ENCODE data around the gene PPP1R26. TPM values are rescaled to one million over a fixed set of nuclear protein-coding genes. Genes with fewer than 3 reads are reported as not detected.
"Not testable (repeated sequence)": the region's sequence is repeated elsewhere in the genome, so short reads cannot be mapped to it uniquely, and the experiment has no call there.

PPP1R26 gene, protein sequence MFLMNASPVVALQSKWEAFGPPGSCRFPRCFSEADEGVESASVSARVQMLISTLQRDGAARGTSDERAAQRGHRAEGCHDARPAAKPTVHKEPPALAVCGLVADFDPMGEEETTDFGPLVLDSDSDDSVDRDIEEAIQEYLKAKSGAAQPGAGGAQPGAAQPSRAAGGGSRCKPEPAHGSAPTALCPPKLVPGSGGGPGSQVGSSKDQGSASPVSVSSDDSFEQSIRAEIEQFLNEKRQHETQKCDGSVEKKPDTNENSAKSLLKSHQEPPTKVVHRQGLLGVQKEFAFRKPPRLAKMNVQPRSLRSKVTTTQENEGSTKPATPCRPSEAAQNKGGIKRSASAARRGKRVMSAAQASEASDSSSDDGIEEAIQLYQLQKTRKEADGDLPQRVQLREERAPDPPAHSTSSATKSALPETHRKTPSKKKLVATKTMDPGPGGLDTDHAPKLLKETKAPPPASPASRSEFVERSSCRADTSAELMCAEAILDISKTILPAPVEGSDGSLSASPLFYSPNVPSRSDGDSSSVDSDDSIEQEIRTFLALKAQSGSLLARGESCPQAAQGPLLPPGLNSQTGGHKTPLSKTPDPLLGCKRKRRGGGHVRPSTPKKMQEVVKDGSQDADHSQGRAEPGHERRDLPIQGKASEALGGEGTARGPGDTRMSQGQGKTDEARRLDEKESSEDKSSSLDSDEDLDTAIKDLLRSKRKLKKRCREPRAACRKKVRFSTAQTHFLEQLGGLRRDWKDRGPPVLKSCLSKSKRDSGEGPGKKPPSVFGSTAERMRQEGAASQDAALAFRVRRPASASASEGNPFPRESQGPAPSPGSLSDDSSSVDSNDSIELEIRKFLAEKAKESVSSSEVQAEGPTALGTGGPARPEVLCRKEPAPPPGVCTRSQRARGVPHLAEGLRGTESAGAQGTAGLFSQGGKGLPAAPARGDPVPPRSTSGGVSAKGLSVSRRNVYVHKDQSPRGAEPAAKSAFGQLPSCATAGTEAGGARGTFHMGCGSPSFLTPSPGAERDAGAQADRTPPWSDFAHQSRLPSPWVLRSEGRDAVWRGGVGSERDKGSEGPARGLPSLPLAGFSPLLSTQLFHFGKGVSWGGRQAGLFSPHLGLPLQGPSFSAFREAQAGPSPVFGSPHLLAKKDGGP (N-terminal part only)
- 22.8 TPM for total RNA-seq
- long read RNA-seq, full-length matches to known transcripts: 60 of 67 reads
- long read RNA-seq, partial matches to known transcripts: 3 of 67 reads
- long read RNA-seq, other reads (novel, unspliced or antisense): 4 of 67 reads

DNA sequence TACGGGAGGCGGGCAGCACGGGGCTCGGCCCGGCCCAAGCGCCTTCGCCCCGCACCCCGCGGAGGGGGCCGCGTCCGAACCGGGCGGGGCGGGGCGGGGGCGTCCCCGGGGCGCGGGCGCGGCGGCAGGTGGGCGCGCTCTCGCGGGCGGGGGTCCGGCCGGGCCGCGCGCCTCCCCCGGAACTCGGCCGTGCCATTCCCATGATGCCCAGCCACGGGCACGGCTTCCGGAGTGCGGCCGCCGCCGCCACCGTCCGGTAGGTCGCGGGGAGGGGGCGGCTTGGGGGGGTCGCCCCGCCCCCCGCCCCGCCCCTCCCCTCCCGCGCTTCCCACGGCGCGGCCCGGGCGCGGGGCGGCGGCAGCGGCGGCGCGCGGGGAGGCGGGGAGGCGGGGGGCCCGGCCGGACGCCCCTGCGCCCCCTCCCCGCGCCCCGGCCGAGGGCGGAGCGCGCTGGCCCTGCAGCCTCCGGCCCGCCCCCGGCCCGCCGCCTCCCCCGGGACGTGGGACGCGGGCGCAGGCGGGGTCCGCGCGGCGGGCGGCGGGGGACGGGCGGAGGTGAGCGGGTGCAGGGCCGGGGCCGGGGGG, at the start of gene PPP1R26:
Gene PPP1R26 (plus strand): TSS at position 314 of the 584 bp plus-strand sequence. CDS start 4,729 bp downstream, outside the sequence.
- TF ChIP-seq, protein P1, sequence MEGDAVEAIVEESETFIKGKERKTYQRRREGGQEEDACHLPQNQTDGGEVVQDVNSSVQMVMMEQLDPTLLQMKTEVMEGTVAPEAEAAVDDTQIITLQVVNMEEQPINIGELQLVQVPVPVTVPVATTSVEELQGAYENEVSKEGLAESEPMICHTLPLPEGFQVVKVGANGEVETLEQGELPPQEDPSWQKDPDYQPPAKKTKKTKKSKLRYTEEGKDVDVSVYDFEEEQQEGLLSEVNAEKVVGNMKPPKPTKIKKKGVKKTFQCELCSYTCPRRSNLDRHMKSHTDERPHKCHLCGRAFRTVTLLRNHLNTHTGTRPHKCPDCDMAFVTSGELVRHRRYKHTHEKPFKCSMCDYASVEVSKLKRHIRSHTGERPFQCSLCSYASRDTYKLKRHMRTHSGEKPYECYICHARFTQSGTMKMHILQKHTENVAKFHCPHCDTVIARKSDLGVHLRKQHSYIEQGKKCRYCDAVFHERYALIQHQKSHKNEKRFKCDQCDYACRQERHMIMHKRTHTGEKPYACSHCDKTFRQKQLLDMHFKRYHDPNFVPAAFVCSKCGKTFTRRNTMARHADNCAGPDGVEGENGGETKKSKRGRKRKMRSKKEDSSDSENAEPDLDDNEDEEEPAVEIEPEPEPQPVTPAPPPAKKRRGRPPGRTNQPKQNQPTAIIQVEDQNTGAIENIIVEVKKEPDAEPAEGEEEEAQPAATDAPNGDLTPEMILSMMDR (IDR thresholded peaks at IDR 0.05): no peak
- intact Hi-C loops (cut with DNase I): no loop called here
- Histone ChIP-seq H3K36me3 (peaks cover 14% of the 10 kb centered on the region), H3K9me3 (no peaks in the 10 kb centered on the region), H3K27me3 (ENCODE audit: low read depth) (no peaks in the 10 kb centered on the region), H3K4me3 (peak within 1 kb of the TSS; percentile 73), H3K4me1 (peaks cover 39% of the 10 kb centered on the region), H3K27ac (peak within 1 kb of the TSS; percentile 88)
- peak; percentile 20 to 28 for ATAC-seq
- peak; percentile 60 for DNase-seq

DNA sequence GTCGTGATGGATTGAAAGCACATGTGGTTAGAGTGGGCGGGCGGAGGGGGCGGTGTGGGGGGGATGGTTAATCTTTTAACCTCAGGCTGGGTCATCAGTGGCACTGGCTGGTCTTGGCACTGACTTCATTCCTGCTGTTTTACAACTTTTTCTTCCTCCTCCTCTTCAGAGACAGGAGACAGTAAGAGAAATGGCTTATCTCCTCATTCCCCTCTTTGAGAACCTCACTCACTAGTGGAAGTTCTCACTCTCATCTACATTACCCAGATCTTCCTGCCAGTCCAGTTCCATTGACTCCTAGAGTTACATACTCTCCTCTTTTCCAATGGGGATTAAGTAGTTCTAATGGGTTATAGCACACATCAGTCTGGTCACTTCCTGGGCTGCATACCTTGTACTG, 42.3 kb upstream of the PPP1R26 start:
- TF ChIP-seq, protein P1 (IDR thresholded peaks at IDR 0.05): no peak
- DNase-seq (no peak), ATAC-seq (no peak)
- Histone ChIP-seq H3K9me3 (no peaks in the 10 kb centered on the region), H3K27me3 (ENCODE audit: low read depth) (peaks cover under 1% of the 10 kb centered on the region), H3K4me3 (no peak overlapping the region), H3K4me1 (no peaks in the 10 kb centered on the region), H3K27ac (no peak overlapping the region), H3K36me3 (no peaks in the 10 kb centered on the region)
- intact Hi-C loops (cut with DNase I): no loop called here

DNA sequence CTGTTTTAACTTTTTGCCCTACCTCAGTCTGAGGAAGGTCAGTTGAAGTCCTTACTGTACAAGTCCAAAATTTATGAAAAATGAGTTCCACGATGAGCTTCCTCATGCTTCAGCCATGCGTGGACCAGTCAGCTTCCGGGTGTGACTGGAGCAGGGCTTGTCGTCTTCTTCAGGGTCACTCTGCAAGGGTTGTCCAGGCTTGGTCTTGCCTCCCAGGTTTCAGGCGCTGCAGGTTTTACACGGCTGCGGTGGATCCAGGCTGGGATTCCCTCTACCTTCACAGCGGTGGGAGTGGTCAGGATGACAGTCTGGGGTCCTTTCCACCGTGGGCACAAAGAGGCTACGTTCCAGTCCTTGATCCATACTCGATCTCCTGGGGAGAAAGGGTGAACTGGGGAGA, 41.9 kb upstream of the PPP1R26 start:
- H3K4me3 ChIP-seq: not testable (repeated sequence)

DNA sequence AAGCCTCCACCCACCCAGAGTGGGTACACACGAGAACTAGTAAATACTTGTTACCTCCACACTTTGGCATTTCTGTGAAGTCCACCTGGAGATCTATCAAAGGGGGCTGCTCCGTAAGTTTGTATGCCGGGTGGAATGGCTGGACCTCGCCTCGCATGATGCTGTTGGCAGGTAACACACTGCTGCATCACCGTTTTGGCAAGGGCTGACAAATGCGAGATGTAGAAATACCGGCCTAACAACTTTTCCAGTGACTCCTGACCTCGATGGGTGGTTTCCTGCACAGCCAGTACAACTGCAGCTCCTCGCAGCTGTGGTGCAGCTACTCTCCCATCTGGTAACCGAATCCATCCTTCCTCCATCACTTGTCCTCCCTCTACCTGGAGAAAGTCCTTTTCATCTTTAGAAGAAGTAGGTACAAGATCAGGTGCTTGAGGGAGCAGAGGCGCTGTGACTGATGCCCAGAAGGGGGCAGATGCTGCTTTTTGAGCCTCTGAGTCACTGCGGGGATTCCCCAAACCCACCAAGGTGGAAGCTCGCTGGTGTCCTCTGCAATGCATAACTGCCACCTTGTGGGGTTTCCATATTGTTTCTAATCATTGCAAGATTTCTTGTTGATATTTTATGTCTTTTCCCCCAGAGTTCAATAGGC, 40.9 kb upstream of the PPP1R26 start:
- peaks cover 14% of the 10 kb centered on the region for H3K27me3 ChIP-seq (ENCODE audit: low read depth)
- DNase-seq; H3K4me3 ChIP-seq; H3K27ac ChIP-seq; ATAC-seq; H3K36me3 ChIP-seq; H3K9me3 ChIP-seq; H3K4me1 ChIP-seq; intact Hi-C loops (cut with DNase I): not testable (repeated sequence)

More for the DNA sequence above, 41.9 kb upstream of the PPP1R26 start:
- intact Hi-C loops (cut with DNase I); H3K27ac ChIP-seq; H3K4me1 ChIP-seq; H3K9me3 ChIP-seq; DNase-seq; H3K36me3 ChIP-seq; ATAC-seq; H3K27me3 ChIP-seq (ENCODE audit: low read depth): not testable (repeated sequence)

DNA sequence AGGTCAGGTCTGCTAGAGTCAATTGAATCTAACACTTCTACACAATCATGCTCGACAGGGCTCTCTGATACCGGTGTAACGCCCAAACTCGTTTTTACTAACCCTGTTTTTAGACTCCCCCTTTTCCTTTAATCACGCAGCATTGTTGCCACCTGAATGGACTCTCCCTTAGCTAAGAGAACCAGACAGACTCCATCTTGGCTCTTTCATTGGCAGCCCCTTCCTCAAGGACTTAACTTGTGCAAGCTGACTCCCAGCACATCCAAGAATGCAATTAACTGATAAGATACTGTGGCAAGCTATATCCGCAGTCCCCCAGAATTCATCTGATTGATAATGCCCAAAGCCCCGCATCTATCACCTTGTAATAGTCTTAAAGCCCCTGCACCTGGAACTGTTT, 40.1 kb upstream of the PPP1R26 start:
- intact Hi-C loops (cut with DNase I); H3K9me3 ChIP-seq; H3K4me1 ChIP-seq; ATAC-seq; H3K4me3 ChIP-seq; H3K36me3 ChIP-seq; DNase-seq; H3K27ac ChIP-seq: not testable (repeated sequence)
- peaks cover 16% of the 10 kb centered on the region for H3K27me3 ChIP-seq (ENCODE audit: low read depth)

DNA sequence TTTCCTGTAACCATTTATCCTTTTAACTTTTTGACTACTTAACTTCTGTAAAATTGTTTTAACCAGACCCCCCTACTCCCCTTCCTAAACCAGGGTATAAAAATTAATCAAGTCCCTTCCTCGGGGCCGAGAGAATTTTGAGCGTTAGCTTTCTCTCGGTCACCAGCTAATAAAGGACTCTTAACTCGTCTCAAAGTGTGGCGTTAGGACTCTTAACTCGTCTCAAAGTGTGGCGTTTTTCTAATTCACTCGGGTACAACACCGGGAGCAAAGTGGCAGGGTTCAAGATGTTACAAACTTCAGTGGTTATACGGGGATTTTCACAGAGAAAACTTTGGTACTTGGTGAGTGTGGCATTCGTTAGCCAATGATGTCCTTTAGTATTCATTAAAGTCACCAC, 39.7 kb upstream of the PPP1R26 start:
- no peaks in the 10 kb centered on the region for H3K4me1 ChIP-seq
- no peaks in the 10 kb centered on the region for H3K9me3 ChIP-seq
- H3K36me3 ChIP-seq: no peaks in the 10 kb centered on the region
- DNase-seq (no peak), ATAC-seq (no peak)
- no peak overlapping the region for H3K4me3 ChIP-seq
- peaks cover 16% of the 10 kb centered on the region for H3K27me3 ChIP-seq (ENCODE audit: low read depth)
- TF ChIP-seq, protein P1 (IDR thresholded peaks at IDR 0.05): no peak
- H3K27ac ChIP-seq: no peak overlapping the region
- intact Hi-C loops (cut with DNase I): no loop called here

Measured in lower lobe of right lung (tissue), 2 donors.